ENCODE data around the gene VPS26B.

VPS26B gene

GRCh38 chr11:134267966-134268365 is 43.5 kb downstream of the VPS26B start:
- H3K4me2 ChIP-seq (ENCODE audit: insufficient read depth, low read length): no peak overlapping the region
- no peak overlapping the region for H3K4me3 ChIP-seq (ENCODE audit: low read depth in 1 of 2, low read length in 2 of 2)
- H3K9ac ChIP-seq (ENCODE audit: low read depth, low read length): no peak overlapping the region
- no peak for TF ChIP-seq EZH2 (IDR thresholded peaks at IDR 0.05; ENCODE audit: borderline replicate concordance, low read depth, low read length, severe bottlenecking)
- TF ChIP-seq CTCF (IDR thresholded peaks at IDR 0.05; ENCODE audit: borderline replicate concordance, extremely low read depth, low read length, poor library complexity, severe bottlenecking): no peak
- no peaks in the 10 kb centered on the region for H4K20me1 ChIP-seq (ENCODE audit: insufficient read depth, low read length)
- H3K79me2 ChIP-seq (ENCODE audit: insufficient read depth, low read length): peaks cover 56% of the 10 kb centered on the region
- H3K27me3 ChIP-seq (ENCODE audit: insufficient read depth, low read length, poor library complexity): no peaks in the 10 kb centered on the region
- no peak for ATAC-seq (ENCODE audit: insufficient read depth, low read depth)
- peaks cover 40% of the 10 kb centered on the region for H3K4me1 ChIP-seq (ENCODE audit: insufficient read depth, low read length)
- H3K9me3 ChIP-seq (ENCODE audit: insufficient read depth, low read length, severe bottlenecking): no peaks in the 10 kb centered on the region
- no peak overlapping the region for H2AFZ ChIP-seq (ENCODE audit: low read depth, low read length)
- no peak for DNase-seq
- H3K36me3 ChIP-seq (ENCODE audit: insufficient read depth, low read length): peaks cover 16% of the 10 kb centered on the region; the same call in 1 of the 2 replicates
- H3K27ac ChIP-seq (ENCODE audit: low read length): peak overlapping the region; percentile 3; the same call in 1 of the 2 replicates

- H3K4me3 ChIP-seq (ENCODE audit: low read depth in 1 of 2, low read length in 2 of 2): peak overlapping the region in 1 of 2 experiments; percentile 40; a peak in 2 of 4 replicates
- no peaks in the 10 kb centered on the region for H3K27me3 ChIP-seq (ENCODE audit: insufficient read depth, low read length, poor library complexity)
- TF ChIP-seq EZH2 (IDR thresholded peaks at IDR 0.05; ENCODE audit: borderline replicate concordance, low read depth, low read length, severe bottlenecking): no peak
- peak; percentile 84 for TF ChIP-seq CTCF (IDR thresholded peaks at IDR 0.05; ENCODE audit: borderline replicate concordance, extremely low read depth, low read length, poor library complexity, severe bottlenecking)
- peak overlapping the region; percentile 89 for H3K27ac ChIP-seq (ENCODE audit: low read length)
- no peaks in the 10 kb centered on the region for H3K36me3 ChIP-seq (ENCODE audit: insufficient read depth, low read length)
- H3K9ac ChIP-seq (ENCODE audit: low read depth, low read length): peak overlapping the region; percentile 49
- H3K79me2 ChIP-seq (ENCODE audit: insufficient read depth, low read length): peaks cover 74% of the 10 kb centered on the region
- H2AFZ ChIP-seq (ENCODE audit: low read depth, low read length): peak overlapping the region; percentile 36; the same call in 1 of the 2 replicates
- peak overlapping the region; percentile 50 for H3K4me2 ChIP-seq (ENCODE audit: insufficient read depth, low read length)
- peak; percentile 82 for DNase-seq
- H3K4me1 ChIP-seq (ENCODE audit: insufficient read depth, low read length): peaks cover 63% of the 10 kb centered on the region
- ATAC-seq (ENCODE audit: insufficient read depth, low read depth): peak; percentile 83
- no peaks in the 10 kb centered on the region for H3K9me3 ChIP-seq (ENCODE audit: insufficient read depth, low read length, severe bottlenecking)
- no peaks in the 10 kb centered on the region for H4K20me1 ChIP-seq (ENCODE audit: insufficient read depth, low read length)
These were observed 45.8 kb downstream of the VPS26B start for GRCh38 chr11:134270250-134270714.

- peak overlapping the region; percentile 92 for H3K4me2 ChIP-seq (ENCODE audit: insufficient read depth, low read length)
- peaks cover 72% of the 10 kb centered on the region for H3K79me2 ChIP-seq (ENCODE audit: insufficient read depth, low read length)
- no peak for TF ChIP-seq EZH2 (IDR thresholded peaks at IDR 0.05; ENCODE audit: borderline replicate concordance, low read depth, low read length, severe bottlenecking)
- no peak for TF ChIP-seq CTCF (IDR thresholded peaks at IDR 0.05; ENCODE audit: borderline replicate concordance, extremely low read depth, low read length, poor library complexity, severe bottlenecking)
- no peaks in the 10 kb centered on the region for H3K36me3 ChIP-seq (ENCODE audit: insufficient read depth, low read length)
- H2AFZ ChIP-seq (ENCODE audit: low read depth, low read length): no peak overlapping the region
- no peaks in the 10 kb centered on the region for H4K20me1 ChIP-seq (ENCODE audit: insufficient read depth, low read length)
- no peak for ATAC-seq (ENCODE audit: insufficient read depth, low read depth)
- H3K9me3 ChIP-seq (ENCODE audit: insufficient read depth, low read length, severe bottlenecking): no peaks in the 10 kb centered on the region
- no peak overlapping the region for H3K4me3 ChIP-seq (ENCODE audit: low read depth in 1 of 2, low read length in 2 of 2)
- no peak for DNase-seq
- peaks cover 70% of the 10 kb centered on the region for H3K4me1 ChIP-seq (ENCODE audit: insufficient read depth, low read length)
- peak overlapping the region; percentile 88 for H3K27ac ChIP-seq (ENCODE audit: low read length)
- H3K27me3 ChIP-seq (ENCODE audit: insufficient read depth, low read length, poor library complexity): no peaks in the 10 kb centered on the region
- no peak overlapping the region for H3K9ac ChIP-seq (ENCODE audit: low read depth, low read length)
These were observed 47.5 kb downstream of the VPS26B start for GRCh38 chr11:134271978-134272377.
